HEK293 (cell line): ENCODE measurements around the gene ATP1A3.

Experiments
- GFI1B ChIP-seq: fragments of 450-650 bp; formaldehyde crosslinking; IDR thresholded peaks from 2 replicates; pipeline ENCODE4 v1.5.1; 2016; ENCODE audit warnings: missing biosample characterization, missing genetic modification characterization
- GLI4 ChIP-seq: fragments of 450-650 bp; formaldehyde crosslinking; IDR thresholded peaks from 2 replicates; pipeline ENCODE4 v1.5.1; 2016; ENCODE audit warnings: missing biosample characterization, missing genetic modification characterization
- HOXA7 ChIP-seq: sonication (generic); formaldehyde crosslinking; IDR thresholded peaks from 2 replicates; pipeline ENCODE4 v1.8.1; 2022; ENCODE audit warnings: missing genetic modification reagents, borderline replicate concordance
- KLF1 ChIP-seq: fragments of 450-650 bp; formaldehyde crosslinking; IDR thresholded peaks from 2 replicates; pipeline ENCODE4 v1.5.1; 2016; ENCODE audit warnings: missing biosample characterization, missing genetic modification characterization
- KLF7 ChIP-seq: fragments of 450-650 bp; formaldehyde crosslinking; IDR thresholded peaks from 2 replicates; pipeline ENCODE4 v1.5.1; 2016; ENCODE audit warnings: missing biosample characterization, missing genetic modification characterization, borderline replicate concordance
- KLF8 ChIP-seq: fragments of 450-650 bp; formaldehyde crosslinking; IDR thresholded peaks from 2 replicates; pipeline ENCODE4 v1.5.1; 2016; ENCODE audit warnings: missing biosample characterization, missing genetic modification characterization
- KLF9 ChIP-seq: fragments of 450-650 bp; formaldehyde crosslinking; IDR thresholded peaks from 2 replicates; pipeline ENCODE4 v1.5.1; 2016; ENCODE audit warnings: missing biosample characterization, missing genetic modification characterization, low read depth
- MZF1 ChIP-seq: fragments of 450-650 bp; formaldehyde crosslinking; IDR thresholded peaks from 2 replicates; pipeline ENCODE4 v1.5.1; 2017; ENCODE audit warnings: missing biosample characterization, missing genetic modification characterization, borderline replicate concordance
- REPIN1 ChIP-seq: fragments of 450-650 bp; formaldehyde crosslinking; IDR thresholded peaks from 2 replicates; pipeline ENCODE4 v1.5.1; 2017; ENCODE audit warnings: missing biosample characterization, missing genetic modification characterization, low read depth
- SP2 ChIP-seq: fragments of 450-650 bp; formaldehyde crosslinking; IDR thresholded peaks from 2 replicates; pipeline ENCODE4 v1.5.1; 2016; ENCODE audit warnings: missing biosample characterization, missing genetic modification characterization
- YY2 ChIP-seq: fragments of 450-650 bp; formaldehyde crosslinking; IDR thresholded peaks from 2 replicates; pipeline ENCODE4 v1.5.1; 2016; ENCODE audit warnings: missing biosample characterization, missing genetic modification characterization
- ZBTB17 ChIP-seq: fragments of 450-650 bp; formaldehyde crosslinking; IDR thresholded peaks from 2 replicates; pipeline ENCODE4 v1.5.1; 2016; ENCODE audit warnings: missing biosample characterization, missing genetic modification characterization
- ZBTB7A ChIP-seq: fragments of 450-650 bp; formaldehyde crosslinking; IDR thresholded peaks from 2 replicates; pipeline ENCODE4 v1.5.1; 2016; ENCODE audit warnings: low read depth, missing biosample characterization, missing genetic modification characterization
- ZFP3 ChIP-seq: fragments of 450-650 bp; formaldehyde crosslinking; IDR thresholded peaks from 2 replicates; pipeline ENCODE4 v1.5.1; 2016; ENCODE audit warnings: low read depth, missing biosample characterization, missing genetic modification characterization
- ZFP69B ChIP-seq: fragments of 450-650 bp; formaldehyde crosslinking; IDR thresholded peaks from 2 replicates; pipeline ENCODE4 v1.5.1; 2016; ENCODE audit warnings: missing biosample characterization, missing genetic modification characterization
- ZNF112 ChIP-seq: fragments of 450-650 bp; formaldehyde crosslinking; IDR thresholded peaks from 2 replicates; pipeline ENCODE4 v1.5.0; 2017; ENCODE audit warnings: missing biosample characterization, missing genetic modification characterization
- ZNF155 ChIP-seq: fragments of 450-650 bp; formaldehyde crosslinking; IDR thresholded peaks from 2 replicates; pipeline ENCODE4 v1.5.1; 2016; ENCODE audit warnings: missing biosample characterization, missing genetic modification characterization
- ZNF2 ChIP-seq: fragments of 450-650 bp; formaldehyde crosslinking; IDR thresholded peaks from 2 replicates; pipeline ENCODE4 v1.5.1; 2016; ENCODE audit warnings: missing biosample characterization, missing genetic modification characterization
- ZNF248 ChIP-seq: fragments of 450-650 bp; formaldehyde crosslinking; IDR thresholded peaks from 2 replicates; pipeline ENCODE4 v1.5.1; 2017; ENCODE audit warnings: missing biosample characterization, missing genetic modification characterization
- ZNF341 ChIP-seq: fragments of 450-650 bp; formaldehyde crosslinking; IDR thresholded peaks from 2 replicates; pipeline ENCODE4; 2016; ENCODE audit warnings: low read depth, missing biosample characterization, missing genetic modification characterization
- ZNF404 ChIP-seq: fragments of 450-650 bp; formaldehyde crosslinking; IDR thresholded peaks from 2 replicates; pipeline ENCODE4 v1.5.1; 2017; ENCODE audit warnings: missing biosample characterization, missing genetic modification characterization
- ZNF473 ChIP-seq: fragments of 450-650 bp; formaldehyde crosslinking; IDR thresholded peaks from 2 replicates; pipeline ENCODE4 v1.5.1; 2017; ENCODE audit warnings: missing biosample characterization, missing genetic modification characterization
- ZNF521 ChIP-seq: fragments of 450-650 bp; formaldehyde crosslinking; IDR thresholded peaks from 2 replicates; pipeline ENCODE4 v1.5.1; 2017; ENCODE audit warnings: missing biosample characterization, mild to moderate bottlenecking, missing genetic modification characterization
- ZNF561 ChIP-seq: fragments of 450-650 bp; IDR thresholded peaks from 2 replicates; pipeline ENCODE4 v1.5.1; 2018; ENCODE audit warnings: missing biosample characterization, missing genetic modification characterization, borderline replicate concordance
- ZNF600 ChIP-seq: fragments of 450-650 bp; formaldehyde crosslinking; IDR thresholded peaks from 2 replicates; pipeline ENCODE4 v1.5.1; 2016; ENCODE audit warnings: missing biosample characterization, missing genetic modification characterization
- ZNF664 ChIP-seq: fragments of 450-650 bp; formaldehyde crosslinking; IDR thresholded peaks from 2 replicates; pipeline ENCODE4 v1.5.1; 2016; ENCODE audit warnings: missing biosample characterization, missing genetic modification characterization
- ZNF785 ChIP-seq: fragments of 450-650 bp; formaldehyde crosslinking; IDR thresholded peaks from 2 replicates; pipeline ENCODE4 v1.5.1; 2016; ENCODE audit warnings: missing biosample characterization, missing genetic modification characterization
- ZNF830 ChIP-seq: fragments of 450-650 bp; IDR thresholded peaks from 2 replicates; pipeline ENCODE4 v1.5.0; 2018; ENCODE audit warnings: missing biosample characterization, missing genetic modification characterization, low read depth, mild to moderate bottlenecking, moderate library complexity
- TF ChIP-seq, protein P1 (sequence below): fragments of 450-650 bp; formaldehyde crosslinking; IDR thresholded peaks from 2 replicates; pipeline ENCODE4 v1.5.1; 2017; ENCODE audit warnings: missing biosample characterization, missing genetic modification characterization
- TF ChIP-seq, protein P2 (sequence below): fragments of 450-650 bp; formaldehyde crosslinking; IDR thresholded peaks from 2 replicates; pipeline ENCODE4 v1.5.1; 2016; ENCODE audit warnings: missing biosample characterization, missing genetic modification characterization
- TF ChIP-seq, protein P3 (sequence below): fragments of 450-650 bp; formaldehyde crosslinking; IDR thresholded peaks from 2 replicates; pipeline ENCODE4 v1.5.1; 2016; ENCODE audit warnings: missing biosample characterization, missing genetic modification characterization
- TF ChIP-seq, protein P4 (sequence below): fragments of 450-650 bp; formaldehyde crosslinking; optimal IDR thresholded peaks from 2 replicates; pipeline ENCODE3; 2016; ENCODE audit warnings: missing biosample characterization, mild to moderate bottlenecking, missing genetic modification characterization
- TF ChIP-seq, protein P5 (sequence below): fragments of 450-650 bp; formaldehyde crosslinking; IDR thresholded peaks from 2 replicates; pipeline ENCODE4 v1.5.1; 2016; ENCODE audit warnings: missing biosample characterization, missing genetic modification characterization

ATP1A3 gene

DNA sequence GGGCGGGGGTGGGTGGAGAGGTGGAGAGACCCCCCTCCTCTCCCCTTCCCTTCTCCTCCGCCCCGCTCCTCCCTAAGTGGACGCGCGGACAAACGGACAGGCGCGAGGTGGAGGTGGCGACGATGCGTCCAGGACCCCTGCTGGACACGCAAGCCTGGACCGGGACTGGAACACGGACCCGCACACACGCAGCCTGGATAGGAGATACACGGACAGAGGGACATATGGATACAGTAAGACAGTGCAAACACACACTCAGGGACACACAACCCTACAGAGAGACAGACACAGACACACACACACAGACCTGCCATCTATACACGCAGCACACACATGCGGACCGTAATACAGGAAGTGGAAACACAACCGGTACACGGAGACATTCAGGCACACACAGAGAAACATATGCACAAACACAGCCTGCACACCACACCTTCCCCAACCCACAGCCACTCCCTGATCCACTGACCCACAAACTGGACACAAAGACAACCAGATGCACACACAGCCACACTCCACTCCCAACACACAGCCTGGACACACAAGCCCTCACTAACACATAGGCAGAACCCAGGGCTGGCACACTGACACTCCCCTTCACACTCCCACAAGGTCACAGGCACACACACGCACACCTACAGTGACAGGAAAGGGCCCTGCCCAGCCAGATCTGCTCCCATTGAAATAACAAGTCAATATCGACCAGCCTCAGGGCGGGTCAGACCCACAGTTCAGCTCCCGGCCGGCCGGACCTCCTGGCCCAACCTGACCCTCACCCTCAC lies 65.1 kb downstream of the ATP1A3 start (continued):
- no peak for TF ChIP-seq ZNF473 (tag by site-specific recombination)
- peak; percentile 84; the same call in 1 of the 2 replicates for TF ChIP-seq REPIN1 (tag by site-specific recombination)
- 0 out of 2 replicates have a peak, but pooled peaks have one; percentile 24 for TF ChIP-seq ZNF155 (tag by site-specific recombination)
- TF ChIP-seq, protein P1, sequence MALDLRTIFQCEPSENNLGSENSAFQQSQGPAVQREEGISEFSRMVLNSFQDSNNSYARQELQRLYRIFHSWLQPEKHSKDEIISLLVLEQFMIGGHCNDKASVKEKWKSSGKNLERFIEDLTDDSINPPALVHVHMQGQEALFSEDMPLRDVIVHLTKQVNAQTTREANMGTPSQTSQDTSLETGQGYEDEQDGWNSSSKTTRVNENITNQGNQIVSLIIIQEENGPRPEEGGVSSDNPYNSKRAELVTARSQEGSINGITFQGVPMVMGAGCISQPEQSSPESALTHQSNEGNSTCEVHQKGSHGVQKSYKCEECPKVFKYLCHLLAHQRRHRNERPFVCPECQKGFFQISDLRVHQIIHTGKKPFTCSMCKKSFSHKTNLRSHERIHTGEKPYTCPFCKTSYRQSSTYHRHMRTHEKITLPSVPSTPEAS (tag by site-specific recombination), result peak; percentile 90
- no peak for TF ChIP-seq GLI4 (tag by site-specific recombination)
- TF ChIP-seq ZNF341 (tag by site-specific recombination), result no peak
- 0 out of 2 replicates have a peak, but pooled peaks have one; percentile 51 for TF ChIP-seq ZFP69B
- no peak for TF ChIP-seq ZNF561
- peak; percentile 71 for TF ChIP-seq KLF9 (tag by site-specific recombination)
- no peak for TF ChIP-seq ZNF830 (tag by site-specific recombination)
- peak; percentile 26; the same call in 1 of the 2 replicates for TF ChIP-seq GFI1B
- TF ChIP-seq KLF8, result peak; percentile 72
- TF ChIP-seq ZNF112 (tag by site-specific recombination), result 0 out of 2 replicates have a peak, but pooled peaks have one; percentile 26
- no peak for TF ChIP-seq ZNF521 (tag by site-specific recombination)
- TF ChIP-seq YY2, result peak; percentile 66
- peak; percentile 87 for TF ChIP-seq ZNF2 (tag by site-specific recombination)
- TF ChIP-seq, protein P2, sequence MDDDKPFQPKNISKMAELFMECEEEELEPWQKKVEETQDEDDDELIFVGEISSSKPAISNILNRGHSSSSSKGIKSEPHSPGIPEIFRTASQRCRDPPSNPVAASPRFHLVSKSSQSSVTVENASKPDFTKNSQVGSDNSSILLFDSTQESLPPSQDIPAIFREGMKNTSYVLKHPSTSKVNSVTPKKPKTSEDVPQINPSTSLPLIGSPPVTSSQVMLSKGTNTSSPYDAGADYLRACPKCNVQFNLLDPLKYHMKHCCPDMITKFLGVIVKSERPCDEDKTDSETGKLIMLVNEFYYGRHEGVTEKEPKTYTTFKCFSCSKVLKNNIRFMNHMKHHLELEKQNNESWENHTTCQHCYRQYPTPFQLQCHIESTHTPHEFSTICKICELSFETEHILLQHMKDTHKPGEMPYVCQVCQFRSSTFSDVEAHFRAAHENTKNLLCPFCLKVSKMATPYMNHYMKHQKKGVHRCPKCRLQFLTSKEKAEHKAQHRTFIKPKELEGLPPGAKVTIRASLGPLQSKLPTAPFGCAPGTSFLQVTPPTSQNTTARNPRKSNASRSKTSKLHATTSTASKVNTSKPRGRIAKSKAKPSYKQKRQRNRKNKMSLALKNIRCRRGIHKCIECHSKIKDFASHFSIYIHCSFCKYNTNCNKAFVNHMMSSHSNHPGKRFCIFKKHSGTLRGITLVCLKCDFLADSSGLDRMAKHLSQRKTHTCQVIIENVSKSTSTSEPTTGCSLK (tag by site-specific recombination), result peak; percentile 97
- TF ChIP-seq KLF1 (tag by site-specific recombination), result peak; percentile 86
- TF ChIP-seq ZBTB7A (tag by site-specific recombination), result peak; percentile 84; the same call in 1 of the 2 replicates
- TF ChIP-seq, protein P3, sequence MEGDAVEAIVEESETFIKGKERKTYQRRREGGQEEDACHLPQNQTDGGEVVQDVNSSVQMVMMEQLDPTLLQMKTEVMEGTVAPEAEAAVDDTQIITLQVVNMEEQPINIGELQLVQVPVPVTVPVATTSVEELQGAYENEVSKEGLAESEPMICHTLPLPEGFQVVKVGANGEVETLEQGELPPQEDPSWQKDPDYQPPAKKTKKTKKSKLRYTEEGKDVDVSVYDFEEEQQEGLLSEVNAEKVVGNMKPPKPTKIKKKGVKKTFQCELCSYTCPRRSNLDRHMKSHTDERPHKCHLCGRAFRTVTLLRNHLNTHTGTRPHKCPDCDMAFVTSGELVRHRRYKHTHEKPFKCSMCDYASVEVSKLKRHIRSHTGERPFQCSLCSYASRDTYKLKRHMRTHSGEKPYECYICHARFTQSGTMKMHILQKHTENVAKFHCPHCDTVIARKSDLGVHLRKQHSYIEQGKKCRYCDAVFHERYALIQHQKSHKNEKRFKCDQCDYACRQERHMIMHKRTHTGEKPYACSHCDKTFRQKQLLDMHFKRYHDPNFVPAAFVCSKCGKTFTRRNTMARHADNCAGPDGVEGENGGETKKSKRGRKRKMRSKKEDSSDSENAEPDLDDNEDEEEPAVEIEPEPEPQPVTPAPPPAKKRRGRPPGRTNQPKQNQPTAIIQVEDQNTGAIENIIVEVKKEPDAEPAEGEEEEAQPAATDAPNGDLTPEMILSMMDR (tag by site-specific recombination), result peak; percentile 69
- no peak for TF ChIP-seq ZFP3 (tag by site-specific recombination)
- peak; percentile 72 for TF ChIP-seq ZBTB17
- TF ChIP-seq HOXA7 (CRISPR knock-in tag), result no peak
- TF ChIP-seq ZNF664 (tag by site-specific recombination), result no peak
- peak; percentile 11; the same call in 1 of the 2 replicates for TF ChIP-seq SP2 (tag by site-specific recombination)
- TF ChIP-seq, protein P4, sequence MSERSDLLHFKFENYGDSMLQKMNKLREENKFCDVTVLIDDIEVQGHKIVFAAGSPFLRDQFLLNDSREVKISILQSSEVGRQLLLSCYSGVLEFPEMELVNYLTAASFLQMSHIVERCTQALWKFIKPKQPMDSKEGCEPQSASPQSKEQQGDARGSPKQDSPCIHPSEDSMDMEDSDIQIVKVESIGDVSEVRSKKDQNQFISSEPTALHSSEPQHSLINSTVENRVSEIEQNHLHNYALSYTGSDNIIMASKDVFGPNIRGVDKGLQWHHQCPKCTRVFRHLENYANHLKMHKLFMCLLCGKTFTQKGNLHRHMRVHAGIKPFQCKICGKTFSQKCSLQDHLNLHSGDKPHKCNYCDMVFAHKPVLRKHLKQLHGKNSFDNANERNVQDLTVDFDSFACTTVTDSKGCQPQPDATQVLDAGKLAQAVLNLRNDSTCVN, result peak; percentile 45
- peak; percentile 64; the same call in 1 of the 2 replicates for TF ChIP-seq KLF7 (tag by site-specific recombination)
- peak; percentile 84; the same call in 1 of the 2 replicates for TF ChIP-seq ZNF785
- TF ChIP-seq ZNF600 (tag by site-specific recombination), result peak; percentile 92
- TF ChIP-seq MZF1, result no peak
- no peak for TF ChIP-seq ZNF248 (tag by site-specific recombination)
- no peak for TF ChIP-seq ZNF404 (tag by site-specific recombination)
- TF ChIP-seq, protein P5, sequence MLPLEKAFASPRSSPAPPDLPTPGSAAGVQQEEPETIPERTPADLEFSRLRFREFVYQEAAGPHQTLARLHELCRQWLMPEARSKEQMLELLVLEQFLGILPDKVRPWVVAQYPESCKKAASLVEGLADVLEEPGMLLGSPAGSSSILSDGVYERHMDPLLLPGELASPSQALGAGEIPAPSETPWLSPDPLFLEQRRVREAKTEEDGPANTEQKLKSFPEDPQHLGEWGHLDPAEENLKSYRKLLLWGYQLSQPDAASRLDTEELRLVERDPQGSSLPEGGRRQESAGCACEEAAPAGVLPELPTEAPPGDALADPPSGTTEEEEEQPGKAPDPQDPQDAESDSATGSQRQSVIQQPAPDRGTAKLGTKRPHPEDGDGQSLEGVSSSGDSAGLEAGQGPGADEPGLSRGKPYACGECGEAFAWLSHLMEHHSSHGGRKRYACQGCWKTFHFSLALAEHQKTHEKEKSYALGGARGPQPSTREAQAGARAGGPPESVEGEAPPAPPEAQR (tag by site-specific recombination), result 0 out of 2 replicates have a peak, but pooled peaks have one; percentile 63
